Suprapubic skin (tissue), 2 donors: ENCODE results near the gene NR5A2.

ENCODE experiments used
- EP300 ChIP-seq: sonication (generic); formaldehyde crosslinking; IDR thresholded peaks from one replicate; pipeline ENCODE4 v1.6.1; 2017; ENCODE audit warnings: antibody characterized with exemption
- POLR2A ChIP-seq, 2 donors: fragments of 450-650 bp; IDR thresholded peaks; one replicate each; pipeline ENCODE4 v1.6.1; 2017; ENCODE audit warnings: antibody characterized with exemption in 2 of 2, mild to moderate bottlenecking in 2 of 2, moderate library complexity in 2 of 2

GRCh38 chr1:200033511-200034261, 6.2 kb downstream of the NR5A2 start:
- no peak for TF ChIP-seq EP300
- TF ChIP-seq POLR2A (IDR thresholded peaks at IDR 0.05) = no peak
